Neural cell (in vitro differentiated cells): Measurements from ENCODE around the gene ZNF536. TPM values are rescaled to one million over a fixed set of nuclear protein-coding genes. Genes with fewer than 3 reads are reported as not detected.

Experiments
- H2AFZ ChIP-seq: fragments of 200-600, 300-800 bp; sonication (generic), shearing (Covaris generic); 2 replicates; pipeline ENCODE4 v1.6.0; 2014; ENCODE audit warnings: low read depth, mild to moderate bottlenecking, antibody characterized with exemption, low read length, moderate library complexity
- H3F3A ChIP-seq: fragments of 200-600 bp; shearing (Covaris generic); 2 replicates; pipeline ENCODE4 v1.6.1; 2016; ENCODE audit warnings: mild to moderate bottlenecking, moderate library complexity, mixed read lengths, antibody characterized with exemption, low read length; ENCODE audit not compliant: insufficient read depth, poor library complexity, severe bottlenecking
- H3K27ac ChIP-seq: fragments of 200-600, 300-800 bp; sonication (generic), shearing (Covaris generic); 2 replicates; pipeline ENCODE4 v1.5.1; 2014; ENCODE audit warnings: mild to moderate bottlenecking, low read length, moderate library complexity
- H3K27me3 ChIP-seq: fragments of 300-800, 200-600 bp; sonication (generic), shearing (Covaris generic); 2 replicates; pipeline ENCODE4 v1.6.0; 2014; ENCODE audit warnings: mild to moderate bottlenecking, low read depth, low read length, moderate library complexity; ENCODE audit not compliant: insufficient read depth
- H3K36me3 ChIP-seq: fragments of 300-800, 200-600 bp; sonication (generic), shearing (Covaris generic); 2 replicates; pipeline ENCODE4 v1.5.1; 2014; ENCODE audit warnings: mild to moderate bottlenecking, antibody characterized with exemption, low read length, moderate library complexity; ENCODE audit not compliant: insufficient read depth
- H3K4me2 ChIP-seq: fragments of 300-800, 200-600 bp; sonication (generic), shearing (Covaris generic); 2 replicates; pipeline ENCODE4 v1.6.0; 2014; ENCODE audit warnings: mild to moderate bottlenecking, low read length
- H3K4me3 ChIP-seq: fragments of 300-800, 200-600 bp; sonication (generic), shearing (Covaris generic); 2 replicates; pipeline ENCODE4 v1.5.1; 2014; ENCODE audit warnings: mild to moderate bottlenecking, low read length, moderate library complexity
- H3K79me2 ChIP-seq: fragments of 200-600 bp; shearing (Covaris generic); replicated peaks from 2 replicates; pipeline ENCODE4 v1.6.0; 2014; ENCODE audit warnings: mild to moderate bottlenecking, low read length, moderate library complexity; ENCODE audit not compliant: insufficient read depth
- H3K9ac ChIP-seq: fragments of 300-800, 200-600 bp; sonication (generic), shearing (Covaris generic); 2 replicates; pipeline ENCODE4 v1.6.1; 2016; ENCODE audit warnings: mild to moderate bottlenecking, low read length, mixed read lengths
- H3K9me2 ChIP-seq: fragments of 200-600 bp; shearing (Covaris generic); 2 replicates; pipeline ENCODE4 v1.6.1; 2016; ENCODE audit warnings: mild to moderate bottlenecking, low read length, mixed read lengths; ENCODE audit not compliant: insufficient read depth
- H3K9me3 ChIP-seq: fragments of 200-600, 300-800 bp; sonication (generic), shearing (Covaris generic); 2 replicates; pipeline ENCODE4 v1.6.1; 2016; ENCODE audit warnings: mild to moderate bottlenecking, mixed run types, low read length, moderate library complexity, mixed read lengths
- H4K20me1 ChIP-seq: fragments of 200-600 bp; shearing (Covaris generic); 2 replicates; pipeline ENCODE4 v1.6.1; 2016; ENCODE audit warnings: mild to moderate bottlenecking, mixed run types; ENCODE audit not compliant: insufficient read depth
- EP300 ChIP-seq: fragments of 450-650 bp; conservative IDR thresholded peaks from 2 replicates; pipeline ENCODE4 v1.6.1; 2014; ENCODE audit warnings: antibody characterized with exemption, mild to moderate bottlenecking, moderate library complexity; ENCODE audit not compliant: poor library complexity, severe bottlenecking
- EZH2 ChIP-seq: fragments of 200-600, 300-800 bp; shearing (Covaris generic), sonication (generic); IDR thresholded peaks from 2 replicates; pipeline ENCODE4 v1.6.1; 2014; ENCODE audit warnings: antibody characterized with exemption, low read length, borderline replicate concordance, mild to moderate bottlenecking; ENCODE audit not compliant: insufficient read depth, poor library complexity, severe bottlenecking
- MXI1 ChIP-seq: fragments of 450-650 bp; conservative IDR thresholded peaks from 2 replicates; pipeline ENCODE4 v1.6.1; 2014; ENCODE audit warnings: antibody characterized with exemption, mild to moderate bottlenecking; ENCODE audit not compliant: poor library complexity, severe bottlenecking
- POLR2AphosphoS5 ChIP-seq: IDR thresholded peaks from 2 replicates; pipeline ENCODE4 v1.6.1; 2012
- RAD21 ChIP-seq: fragments of 450-650 bp; conservative IDR thresholded peaks from 2 replicates; pipeline ENCODE4 v1.6.1; 2014; ENCODE audit warnings: antibody characterized with exemption, mild to moderate bottlenecking, moderate library complexity
- REST ChIP-seq: IDR thresholded peaks from 2 replicates; pipeline ENCODE4 v1.6.1; 2012; ENCODE audit warnings: borderline replicate concordance
- SMC3 ChIP-seq: fragments of 450-650 bp; conservative IDR thresholded peaks from 2 replicates; pipeline ENCODE4 v1.6.1; 2014; ENCODE audit warnings: antibody characterized with exemption, mild to moderate bottlenecking, moderate library complexity; ENCODE audit not compliant: poor library complexity
- TAF1 ChIP-seq: IDR thresholded peaks from 2 replicates; pipeline ENCODE4 v1.6.1; 2012; ENCODE audit warnings: low read depth
- polyA plus RNA-seq: library from polyadenylated mRNA; depleted of rRNA; stranded (reverse); fragments of >200 nt; gene quantifications from 2 replicates; pipeline ENCODE4 v1.2.3, GENCODE V29; 2014
- TF ChIP-seq, protein P1 (sequence below): fragments of 450-650 bp; IDR thresholded peaks from 2 replicates; pipeline ENCODE4 v1.5.1; 2014; ENCODE audit warnings: antibody characterized with exemption, mild to moderate bottlenecking, moderate library complexity; ENCODE audit not compliant: poor library complexity, severe bottlenecking

Gene ZNF536
- polyA plus RNA-seq, 1 donor from 2014 or later = 13.9 TPM

DNA sequence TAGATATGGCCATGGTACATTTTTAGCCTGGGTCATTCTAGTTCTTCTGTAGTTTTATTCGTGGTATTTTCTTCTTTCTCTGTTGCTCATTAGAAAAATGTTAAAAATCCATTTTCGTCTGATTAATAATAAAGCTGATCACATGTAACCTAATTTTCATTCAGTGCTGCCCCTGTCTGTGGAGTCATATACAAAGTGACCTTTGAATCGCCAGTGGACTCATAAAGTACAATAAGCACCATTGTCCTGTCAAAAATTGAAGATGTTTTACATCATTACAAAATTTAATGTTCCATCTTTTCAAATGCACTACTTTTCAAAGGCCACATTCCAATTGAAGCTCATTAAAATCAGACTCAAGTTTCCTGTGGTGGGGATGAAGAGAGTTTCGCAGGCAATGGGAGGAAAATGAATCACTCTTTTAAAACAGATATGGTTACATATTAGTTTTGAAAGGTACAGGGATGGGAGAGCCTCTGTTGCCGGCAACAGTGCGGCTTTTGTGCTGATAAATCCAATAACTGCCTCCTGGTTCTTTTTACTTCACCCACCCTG lies 205.4 kb downstream of the ZNF536 start:
- H3F3A ChIP-seq = no peaks in the 10 kb centered on the region
- no peaks in the 10 kb centered on the region for H3K36me3 ChIP-seq
- H3K27ac ChIP-seq = no peak overlapping the region
- no peaks in the 10 kb centered on the region for H3K79me2 ChIP-seq
- no peaks in the 10 kb centered on the region for H4K20me1 ChIP-seq
- H3K9ac ChIP-seq = no peak overlapping the region
- TF ChIP-seq EP300 = no peak
- TF ChIP-seq, protein P1, sequence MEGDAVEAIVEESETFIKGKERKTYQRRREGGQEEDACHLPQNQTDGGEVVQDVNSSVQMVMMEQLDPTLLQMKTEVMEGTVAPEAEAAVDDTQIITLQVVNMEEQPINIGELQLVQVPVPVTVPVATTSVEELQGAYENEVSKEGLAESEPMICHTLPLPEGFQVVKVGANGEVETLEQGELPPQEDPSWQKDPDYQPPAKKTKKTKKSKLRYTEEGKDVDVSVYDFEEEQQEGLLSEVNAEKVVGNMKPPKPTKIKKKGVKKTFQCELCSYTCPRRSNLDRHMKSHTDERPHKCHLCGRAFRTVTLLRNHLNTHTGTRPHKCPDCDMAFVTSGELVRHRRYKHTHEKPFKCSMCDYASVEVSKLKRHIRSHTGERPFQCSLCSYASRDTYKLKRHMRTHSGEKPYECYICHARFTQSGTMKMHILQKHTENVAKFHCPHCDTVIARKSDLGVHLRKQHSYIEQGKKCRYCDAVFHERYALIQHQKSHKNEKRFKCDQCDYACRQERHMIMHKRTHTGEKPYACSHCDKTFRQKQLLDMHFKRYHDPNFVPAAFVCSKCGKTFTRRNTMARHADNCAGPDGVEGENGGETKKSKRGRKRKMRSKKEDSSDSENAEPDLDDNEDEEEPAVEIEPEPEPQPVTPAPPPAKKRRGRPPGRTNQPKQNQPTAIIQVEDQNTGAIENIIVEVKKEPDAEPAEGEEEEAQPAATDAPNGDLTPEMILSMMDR = no peak
- TF ChIP-seq MXI1 = no peak
- no peak for TF ChIP-seq TAF1
- TF ChIP-seq EZH2 = no peak
- no peak for TF ChIP-seq RAD21
- TF ChIP-seq SMC3 = no peak
- TF ChIP-seq POLR2AphosphoS5 = no peak
- TF ChIP-seq REST = no peak
- no peaks in the 10 kb centered on the region for H3K9me2 ChIP-seq
- H3K4me2 ChIP-seq = no peak overlapping the region
- H3K9me3 ChIP-seq = no peaks in the 10 kb centered on the region
- no peaks in the 10 kb centered on the region for H3K27me3 ChIP-seq
- H2AFZ ChIP-seq = no peak overlapping the region
- no peak overlapping the region for H3K4me3 ChIP-seq

- Histone ChIP-seq H2AFZ (no peak overlapping the region), H3K79me2 (no peaks in the 10 kb centered on the region), H3K9me2 (no peaks in the 10 kb centered on the region), H3K9me3 (no peaks in the 10 kb centered on the region), H3K9ac (no peak overlapping the region), H3K4me3 (no peak overlapping the region), H3K27ac (no peak overlapping the region), H3F3A (no peaks in the 10 kb centered on the region), H3K4me2 (no peak overlapping the region), H3K27me3 (no peaks in the 10 kb centered on the region), H3K36me3 (no peaks in the 10 kb centered on the region), H4K20me1 (no peaks in the 10 kb centered on the region)
- TF ChIP-seq EP300 = no peak
- TF ChIP-seq, protein P1 = no peak
- no peak for TF ChIP-seq TAF1
- no peak for TF ChIP-seq SMC3
- no peak for TF ChIP-seq RAD21
- no peak for TF ChIP-seq MXI1
- no peak for TF ChIP-seq EZH2
- no peak for TF ChIP-seq POLR2AphosphoS5
These were observed 207.2 kb downstream of the ZNF536 start for GRCh38 chr19:30579419-30579818.
